IMR-90 (cell line): ENCODE measurements around the gene CBFA2T3.

Source experiments
- CHD1 ChIP-seq: IDR thresholded peaks from 2 replicates; pipeline ENCODE4 v1.6.1; 2012; ENCODE audit warnings: low read depth, low read length, improper control_type of control experiment
- CTCF ChIP-seq: conservative IDR thresholded peaks from 2 replicates; pipeline ENCODE4 v1.5.1; 2012; ENCODE audit warnings: mild to moderate bottlenecking, low read depth, low read length, improper control_type of control experiment
- ELK1 ChIP-seq: fragments of 150-350 bp; IDR thresholded peaks from 2 replicates; pipeline ENCODE4 v1.6.1; 2016; ENCODE audit warnings: low read depth, mild to moderate bottlenecking, low read length, moderate library complexity, borderline replicate concordance
- POLR2A ChIP-seq: IDR thresholded peaks from 2 replicates; pipeline ENCODE4 v1.6.1; 2012; ENCODE audit warnings: mild to moderate bottlenecking, low read depth, low read length
- RFX5 ChIP-seq: IDR thresholded peaks from 2 replicates; pipeline ENCODE4 v1.8.0; 2012; ENCODE audit warnings: low read depth, mild to moderate bottlenecking, low read length, moderate library complexity
- SMC3 ChIP-seq: fragments of 150-350 bp; IDR thresholded peaks from 2 replicates; pipeline ENCODE4 v1.6.1; 2016; ENCODE audit warnings: low read depth, mild to moderate bottlenecking, antibody characterized with exemption, low read length, moderate library complexity

GRCh38 chr16:88922826-88923410, 54.1 kb downstream of the CBFA2T3 start:
- TF ChIP-seq CTCF (no peak), SMC3 (no peak), CHD1 (no peak), POLR2A (no peak), RFX5 (no peak), ELK1 (no peak)
